Glutamatergic neuron (in vitro differentiated cells): ENCODE measurements around the gene NDST3. TPM values are rescaled to one million over a fixed set of nuclear protein-coding genes. Genes with fewer than 3 reads are reported as not detected.
"Not testable (repeated sequence)": the region's sequence is repeated elsewhere in the genome, so short reads cannot be mapped to it uniquely, and the experiment has no call there.

ENCODE experiments used
- DNase-seq: peaks from one replicate; pipeline ENCODE4 v3.0.0; 2022
- H3K27ac Mint-ChIP-seq: one replicate; pipeline ENCODE4 v1.8.0; 2020; ENCODE audit warnings: mild to moderate bottlenecking, mixed read lengths, inconsistent platforms; ENCODE audit not compliant: unreplicated experiment
- H3K27me3 Mint-ChIP-seq: one replicate; pipeline ENCODE4 v1.8.0; 2020; ENCODE audit warnings: mild to moderate bottlenecking, moderate library complexity, mixed read lengths, inconsistent platforms; ENCODE audit not compliant: unreplicated experiment
- H3K36me3 Mint-ChIP-seq: one replicate; pipeline ENCODE4 v1.8.0; 2020; ENCODE audit warnings: mild to moderate bottlenecking, mixed read lengths, inconsistent platforms; ENCODE audit not compliant: unreplicated experiment
- H3K4me1 Mint-ChIP-seq: one replicate; pipeline ENCODE4 v1.8.0; 2020; ENCODE audit warnings: mild to moderate bottlenecking, low read depth, mixed read lengths, inconsistent platforms; ENCODE audit not compliant: unreplicated experiment
- H3K4me3 Mint-ChIP-seq: one replicate; pipeline ENCODE4 v1.8.0; 2020; ENCODE audit warnings: mild to moderate bottlenecking, mixed read lengths, inconsistent platforms; ENCODE audit not compliant: unreplicated experiment
- H3K9me3 Mint-ChIP-seq: one replicate; pipeline ENCODE4 v1.8.0; 2020; ENCODE audit warnings: mild to moderate bottlenecking, moderate library complexity, mixed read lengths, inconsistent platforms; ENCODE audit not compliant: unreplicated experiment
- CTCF ChIP-seq: fragments of 200-600 bp; sonication (generic); IDR thresholded peaks from one replicate; pipeline ENCODE4 v1.5.0; 2021; ENCODE audit not compliant: partially characterized antibody, unreplicated experiment
- total RNA-seq: library from RNA; stranded (reverse); fragmentation: NEBNext Ultra II Directional; extraction: Animal tissue kit (Norgen Biotek cat#: 25700); gene quantifications from one replicate; pipeline ENCODE4 v1.2.1, GENCODE V29; 2021; ENCODE audit not compliant: unreplicated experiment

The NDST3 gene
- total RNA-seq, 1 donor from 2014 or later: 38.4 TPM

DNA sequence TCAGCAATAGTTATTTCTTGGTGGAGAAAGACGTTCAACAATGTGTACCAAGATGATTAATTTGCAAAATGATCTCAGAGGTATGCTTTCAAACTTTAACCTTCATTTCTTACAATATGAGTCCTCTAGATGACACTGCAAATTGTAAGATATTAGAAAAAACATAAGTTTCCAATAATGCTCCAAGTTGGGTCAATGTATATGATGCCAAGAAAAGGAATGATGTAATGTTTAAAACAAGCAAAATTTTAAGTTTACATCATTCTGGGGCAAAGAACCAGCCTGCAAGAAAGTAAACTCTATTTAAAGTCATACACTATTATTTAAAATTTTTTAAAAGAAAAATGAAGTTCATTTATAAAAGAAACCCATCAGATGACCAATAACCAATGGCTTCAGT is 262.4 kb downstream of the NDST3 start:
- Mint-ChIP-seq H3K27ac (no peak overlapping the region), H3K27me3 (no peaks in the 10 kb centered on the region), H3K36me3 (no peaks in the 10 kb centered on the region), H3K9me3 (no peaks in the 10 kb centered on the region), H3K4me3 (no peak overlapping the region), H3K4me1 (no peaks in the 10 kb centered on the region)
- TF ChIP-seq CTCF: no peak
- no peak for DNase-seq

GRCh38 chr4:118299619-118300018 is 265.3 kb downstream of the NDST3 start:
- not testable (repeated sequence) for H3K9me3 Mint-ChIP-seq

GRCh38 chr4:118307643-118308042 is 273.4 kb downstream of the NDST3 start:
- H3K9me3 Mint-ChIP-seq: peaks cover 2% of the 10 kb centered on the region
- DNase-seq: no peak
- H3K4me1 Mint-ChIP-seq: peaks cover 30% of the 10 kb centered on the region
- peak overlapping the region; percentile 35 for H3K4me3 Mint-ChIP-seq
- H3K27me3 Mint-ChIP-seq: peaks cover 2% of the 10 kb centered on the region
- no peak for TF ChIP-seq CTCF
- H3K27ac Mint-ChIP-seq: peak overlapping the region; percentile 82
- no peaks in the 10 kb centered on the region for H3K36me3 Mint-ChIP-seq

More at GRCh38 chr4:118299619-118300018, 265.3 kb downstream of the NDST3 start:
- H3K4me3 Mint-ChIP-seq, H3K27ac Mint-ChIP-seq, H3K27me3 Mint-ChIP-seq, DNase-seq, H3K36me3 Mint-ChIP-seq, H3K4me1 Mint-ChIP-seq: not testable (repeated sequence)
